Measurements from ENCODE around the gene PDE11A. TPM values are rescaled to one million over a fixed set of nuclear protein-coding genes. Genes with fewer than 3 reads are reported as not detected.
"Not testable (repeated sequence)": the region's sequence is repeated elsewhere in the genome, so short reads cannot be mapped to it uniquely, and the experiment has no call there.

The PDE11A gene
- total RNA-seq, 1 experiment from 2014 or later: 0.61 TPM

DNA sequence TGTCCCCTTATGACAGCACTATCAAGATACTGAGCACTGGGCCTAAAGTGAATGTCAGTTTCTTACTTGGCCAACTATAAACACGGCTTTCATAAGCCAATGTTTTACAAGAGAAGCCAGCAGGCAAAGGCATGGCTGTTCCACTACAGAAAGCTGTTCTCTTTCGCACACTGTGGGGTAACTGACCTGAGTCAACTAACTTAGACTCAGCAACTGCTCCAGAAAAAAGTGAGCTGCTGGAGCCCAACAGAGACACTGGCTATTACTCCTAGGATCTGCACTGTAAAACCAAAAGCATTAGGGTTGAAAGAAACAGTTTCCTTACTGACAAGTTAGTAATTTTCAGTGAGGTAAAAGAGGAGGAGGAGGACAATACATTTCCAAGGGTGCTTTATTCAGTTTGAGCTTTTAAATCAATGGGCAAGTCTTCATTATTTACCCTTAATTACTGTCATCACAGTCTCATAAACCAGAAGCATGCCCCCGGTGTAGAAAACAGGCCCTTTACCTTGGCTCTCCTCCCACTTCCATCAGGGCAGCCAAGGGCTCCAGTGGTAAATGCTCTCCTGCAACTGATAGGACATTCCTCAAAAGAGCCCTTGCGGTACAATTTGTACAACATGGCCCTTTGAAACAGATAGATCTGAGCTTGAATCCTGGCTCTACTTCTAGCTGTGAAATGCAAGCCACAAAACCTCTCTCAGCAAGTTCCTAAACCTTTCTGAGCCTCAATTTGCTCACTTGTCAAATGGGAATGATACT, 275.7 kb downstream of the PDE11A start (continued):
- TF ChIP-seq, protein P1, sequence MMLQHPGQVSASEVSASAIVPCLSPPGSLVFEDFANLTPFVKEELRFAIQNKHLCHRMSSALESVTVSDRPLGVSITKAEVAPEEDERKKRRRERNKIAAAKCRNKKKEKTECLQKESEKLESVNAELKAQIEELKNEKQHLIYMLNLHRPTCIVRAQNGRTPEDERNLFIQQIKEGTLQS (IDR thresholded peaks at IDR 0.05): no peak

DNA sequence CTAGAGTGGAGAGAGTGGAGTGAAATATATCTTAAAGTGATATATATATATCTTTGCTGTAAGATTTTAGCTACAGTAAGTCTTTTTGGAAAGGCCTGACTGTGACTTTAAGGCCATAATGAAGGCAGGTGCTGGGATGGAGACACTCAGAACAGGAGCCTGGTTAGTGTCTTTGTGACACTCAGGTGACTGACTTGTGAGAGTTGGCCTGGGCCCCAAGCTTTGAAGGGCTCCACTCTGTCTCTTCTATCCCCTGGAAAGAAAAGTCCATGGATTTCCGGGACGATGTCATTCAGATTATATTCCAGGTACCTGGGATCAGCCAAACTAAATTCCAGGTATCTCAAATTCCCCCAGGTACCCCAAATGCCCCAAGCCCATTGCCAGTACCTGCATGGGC, 276.6 kb downstream of the PDE11A start:
- Histone ChIP-seq H3K27me3 (ENCODE audit: insufficient read depth, low read length) (no peaks in the 10 kb centered on the region), H3K79me2 (ENCODE audit: insufficient read depth, low read length) (no peaks in the 10 kb centered on the region), H3K9me3 (ENCODE audit: control insufficient read depth in 1 of 2, insufficient read depth in 1 of 2, low read depth in 1 of 2, low read length in 2 of 2) (no peaks in the 10 kb centered on the region), H3K4me3 (replicated peaks in 1 of 2; ENCODE audit: low read depth in 1 of 2, low read length in 2 of 2) (no peak overlapping the region), H3K36me3 (ENCODE audit: control insufficient read depth in 1 of 2, insufficient read depth in 2 of 2, low read length in 2 of 2) (no peaks in the 10 kb centered on the region), H3K4me1 (ENCODE audit: control insufficient read depth in 1 of 2, insufficient read depth in 2 of 2, low read length in 2 of 2) (no peaks in the 10 kb centered on the region), H4K20me1 (ENCODE audit: insufficient read depth) (no peaks in the 10 kb centered on the region), H3K4me2 (ENCODE audit: low read length) (no peak overlapping the region), H3K27ac (ENCODE audit: low read depth, low read length) (no peak overlapping the region), H2AFZ (ENCODE audit: low read depth, low read length, poor library complexity, severe bottlenecking) (no peak overlapping the region), H3K9ac (ENCODE audit: low read length) (no peak overlapping the region), H3K9me2 (ENCODE audit: insufficient read depth) (no peaks in the 10 kb centered on the region)
- DNase-seq (ENCODE audit: low read depth, low spot score) (no peak), ATAC-seq (no peak)
- POLR2A ChIA-PET: no interaction called here
- CTCF ChIA-PET: interaction anchor here (1.4 kb wide), 1 partner anchor 24 kb away, joined by 4 read pairs; no protein-coding TSS in a partner anchor
- RAD21 ChIA-PET (ENCODE audit: low non-redundant PET in 1 of 2, low total read pairs in 2 of 2, uncharacterized antibody in 2 of 2, unreplicated experiment in 2 of 2): no interaction called here
- BruUV-seq (replicated peaks): no TSS peak
- intact Hi-C loops (cut with micrococcal nuclease): no loop called here
- TF ChIP-seq POLR2A (IDR thresholded peaks at IDR 0.05; ENCODE audit: borderline replicate concordance, extremely low read depth, insufficient read depth, insufficient read length) (no peak), JUND (IDR thresholded peaks at IDR 0.05) (no peak), TCF7L2 (IDR thresholded peaks at IDR 0.05; ENCODE audit: borderline replicate concordance, extremely low read depth, insufficient read depth, insufficient read length) (no peak), FOSL1 (IDR thresholded peaks at IDR 0.05; ENCODE audit: low read depth) (no peak), ZNF274 (IDR thresholded peaks at IDR 0.05; ENCODE audit: low read depth, low read length) (no peak), CBX3 (IDR thresholded peaks at IDR 0.05; ENCODE audit: low read depth) (no peak)
- TF ChIP-seq, protein P2, sequence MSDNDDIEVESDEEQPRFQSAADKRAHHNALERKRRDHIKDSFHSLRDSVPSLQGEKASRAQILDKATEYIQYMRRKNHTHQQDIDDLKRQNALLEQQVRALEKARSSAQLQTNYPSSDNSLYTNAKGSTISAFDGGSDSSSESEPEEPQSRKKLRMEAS (IDR thresholded peaks at IDR 0.05): no peak
- TF ChIP-seq, protein P3, sequence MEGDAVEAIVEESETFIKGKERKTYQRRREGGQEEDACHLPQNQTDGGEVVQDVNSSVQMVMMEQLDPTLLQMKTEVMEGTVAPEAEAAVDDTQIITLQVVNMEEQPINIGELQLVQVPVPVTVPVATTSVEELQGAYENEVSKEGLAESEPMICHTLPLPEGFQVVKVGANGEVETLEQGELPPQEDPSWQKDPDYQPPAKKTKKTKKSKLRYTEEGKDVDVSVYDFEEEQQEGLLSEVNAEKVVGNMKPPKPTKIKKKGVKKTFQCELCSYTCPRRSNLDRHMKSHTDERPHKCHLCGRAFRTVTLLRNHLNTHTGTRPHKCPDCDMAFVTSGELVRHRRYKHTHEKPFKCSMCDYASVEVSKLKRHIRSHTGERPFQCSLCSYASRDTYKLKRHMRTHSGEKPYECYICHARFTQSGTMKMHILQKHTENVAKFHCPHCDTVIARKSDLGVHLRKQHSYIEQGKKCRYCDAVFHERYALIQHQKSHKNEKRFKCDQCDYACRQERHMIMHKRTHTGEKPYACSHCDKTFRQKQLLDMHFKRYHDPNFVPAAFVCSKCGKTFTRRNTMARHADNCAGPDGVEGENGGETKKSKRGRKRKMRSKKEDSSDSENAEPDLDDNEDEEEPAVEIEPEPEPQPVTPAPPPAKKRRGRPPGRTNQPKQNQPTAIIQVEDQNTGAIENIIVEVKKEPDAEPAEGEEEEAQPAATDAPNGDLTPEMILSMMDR (IDR thresholded peaks at IDR 0.05 in 2 of 3, conservative IDR thresholded peaks at IDR 0.05 in 1 of 3; ENCODE audit: borderline replicate concordance in 1 of 3, insufficient read depth in 1 of 3, low read depth in 2 of 3, low read length in 2 of 3): no peak

DNA sequence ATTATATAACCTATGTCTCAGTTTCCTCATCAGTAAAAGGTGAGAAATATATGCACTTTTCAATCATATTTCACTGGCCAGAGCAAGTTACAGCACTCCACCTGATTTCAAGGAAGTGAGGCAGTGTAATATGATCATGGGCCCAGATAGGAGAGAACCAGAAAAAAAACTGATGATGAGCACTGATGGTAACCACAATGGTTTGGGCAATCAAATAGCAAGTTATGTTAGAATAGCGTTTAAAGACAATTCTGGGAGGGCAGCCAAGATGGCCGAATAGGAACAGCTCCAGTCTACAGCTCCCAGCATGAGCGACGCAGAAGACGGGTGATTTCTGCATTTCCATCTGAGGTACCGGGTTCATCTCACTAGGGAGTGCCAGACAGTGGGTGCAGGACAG, 287.4 kb downstream of the PDE11A start:
- H2AFZ ChIP-seq (ENCODE audit: low read depth, low read length, poor library complexity, severe bottlenecking); CTCF ChIA-PET; H3K9ac ChIP-seq (ENCODE audit: low read length); RAD21 ChIA-PET (ENCODE audit: low non-redundant PET in 1 of 2, low total read pairs in 2 of 2, uncharacterized antibody in 2 of 2, unreplicated experiment in 2 of 2); intact Hi-C loops (cut with micrococcal nuclease); H3K4me2 ChIP-seq (ENCODE audit: low read length); H3K79me2 ChIP-seq (ENCODE audit: insufficient read depth, low read length); H3K9me3 ChIP-seq (ENCODE audit: control insufficient read depth in 1 of 2, insufficient read depth in 1 of 2, low read depth in 1 of 2, low read length in 2 of 2); H3K9me2 ChIP-seq (ENCODE audit: insufficient read depth); H3K36me3 ChIP-seq (ENCODE audit: control insufficient read depth in 1 of 2, insufficient read depth in 2 of 2, low read length in 2 of 2); ATAC-seq; DNase-seq (ENCODE audit: low read depth, low spot score); H3K27ac ChIP-seq (ENCODE audit: low read depth, low read length); POLR2A ChIA-PET; H3K4me3 ChIP-seq (replicated peaks in 1 of 2; ENCODE audit: low read depth in 1 of 2, low read length in 2 of 2); H3K4me1 ChIP-seq (ENCODE audit: control insufficient read depth in 1 of 2, insufficient read depth in 2 of 2, low read length in 2 of 2); BruUV-seq (replicated peaks); H3K27me3 ChIP-seq (ENCODE audit: insufficient read depth, low read length); H4K20me1 ChIP-seq (ENCODE audit: insufficient read depth): not testable (repeated sequence)
